Sciatic nerve (tissue), 2 donors: ENCODE results near the gene EHBP1. TPM values are rescaled to one million over a fixed set of nuclear protein-coding genes. Genes with fewer than 3 reads are reported as not detected.

Experiments used
- ATAC-seq: fragments of 200-7000 bp; cut with Tn5 transposase; one replicate; pipeline ENCODE4 v1.9.1; 2020; ENCODE audit warnings: mild to moderate bottlenecking, moderate library complexity
- DNase-seq: peaks from one replicate; pipeline ENCODE4 v3.0.0-alpha.2; 2020; ENCODE audit warnings: low spot score
- intact Hi-C: fragments of 100-400 bp; cut with DNase I; formaldehyde crosslinking; loops from one replicate; pipeline ENCODE4 v1.14.2; 2022
- total RNA-seq: library from RNA; stranded (reverse); fragmentation: NEBNext Ultra II Directional; extraction: Animal tissue kit (Norgen Biotek cat#: 25700); gene quantifications from one replicate; pipeline ENCODE4 v1.2.1, GENCODE V29; 2021
- donor health status: DM: no; HTN: no; CAD: no.
- donor health status: DM: no; HTN: no; CAD: no.

EHBP1 gene
- total RNA-seq, 1 donor from 2014 or later: 310 TPM

DNA sequence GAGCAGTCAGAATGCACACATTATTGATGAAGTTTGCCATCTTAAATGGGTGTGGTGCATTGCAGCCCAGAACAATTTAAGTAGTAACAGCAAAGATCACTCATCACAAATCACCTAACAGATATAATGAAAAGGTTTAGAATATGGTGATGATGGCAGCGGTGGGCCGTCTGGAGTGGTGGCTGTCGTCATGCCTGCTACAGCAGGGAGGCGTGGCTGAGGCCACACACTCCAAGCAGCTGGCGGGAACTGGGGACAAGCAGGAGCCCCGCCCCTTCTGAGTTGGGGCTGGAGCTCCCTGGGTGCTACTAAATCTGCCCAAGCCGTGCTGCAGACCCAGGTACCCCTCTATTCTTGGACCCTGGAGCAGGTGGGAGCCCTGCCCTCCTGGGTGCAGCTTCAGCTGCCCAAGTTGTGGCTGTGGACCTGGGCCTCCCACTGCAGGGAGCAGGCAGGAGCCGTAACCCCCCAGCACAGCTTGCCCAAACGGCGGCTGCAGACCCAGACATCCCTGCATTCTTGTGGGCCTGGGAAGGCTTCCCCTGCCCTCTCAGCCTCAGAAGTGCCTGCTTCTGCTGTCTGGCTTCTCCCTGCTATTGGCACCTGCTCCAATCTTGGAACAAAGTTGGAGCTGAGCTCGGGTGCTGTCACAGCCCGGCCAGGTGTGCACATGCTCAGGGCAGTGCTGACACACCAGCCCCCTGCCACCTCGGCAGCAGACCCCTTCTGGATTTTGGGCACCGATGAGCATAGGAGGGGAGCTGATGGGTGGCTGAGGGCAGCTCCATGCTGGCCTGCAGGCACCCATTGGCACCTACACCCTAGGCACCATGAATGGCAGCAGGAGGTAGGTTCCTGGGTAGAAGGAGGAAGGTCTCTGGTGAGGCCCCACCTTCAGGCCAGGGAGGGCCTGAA is 149.3 kb downstream of the EHBP1 start:
- intact Hi-C loops: no loop called here
- no peak for DNase-seq
- peak; percentile 39 for ATAC-seq

DNA sequence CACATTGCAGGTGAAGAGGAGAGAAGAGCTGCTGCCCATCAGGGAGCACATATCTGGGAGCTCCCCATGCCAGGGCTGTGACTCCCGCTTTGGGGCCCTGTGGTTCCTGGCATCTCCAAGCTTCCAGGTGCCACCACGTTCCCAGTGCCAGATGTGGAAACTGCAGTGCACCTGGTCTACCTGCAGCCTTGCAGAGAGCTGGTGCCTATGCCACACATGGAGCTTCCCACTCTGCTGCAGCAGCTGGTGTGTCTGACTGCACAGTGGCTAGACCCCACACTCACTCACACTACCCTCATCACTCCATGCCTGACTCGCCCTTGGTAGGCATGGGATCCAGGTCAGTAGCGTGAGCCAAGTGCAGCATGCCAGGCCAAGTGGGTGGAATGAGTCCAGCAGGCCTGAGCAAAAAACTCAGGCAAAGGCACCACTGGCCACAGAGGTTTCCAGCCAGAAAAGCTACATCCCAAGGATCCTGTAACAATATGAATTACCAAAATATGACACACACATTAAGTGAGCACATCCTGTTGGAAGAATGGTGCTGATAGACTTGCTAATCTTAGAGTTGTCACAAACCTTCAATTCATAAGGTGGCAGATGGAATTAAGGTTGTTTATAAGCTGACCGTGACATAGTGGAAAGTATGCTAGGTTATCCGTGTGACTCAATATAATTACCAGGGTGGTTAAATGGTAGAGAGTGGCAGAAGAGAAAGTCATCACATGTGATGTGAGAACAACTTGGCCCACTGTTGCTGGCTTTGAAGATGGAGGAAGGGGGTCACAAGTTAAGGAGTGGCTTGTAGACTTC is 150.9 kb downstream of the EHBP1 start:
- no peak for ATAC-seq
- DNase-seq: no peak
- intact Hi-C loops: no loop called here

DNA sequence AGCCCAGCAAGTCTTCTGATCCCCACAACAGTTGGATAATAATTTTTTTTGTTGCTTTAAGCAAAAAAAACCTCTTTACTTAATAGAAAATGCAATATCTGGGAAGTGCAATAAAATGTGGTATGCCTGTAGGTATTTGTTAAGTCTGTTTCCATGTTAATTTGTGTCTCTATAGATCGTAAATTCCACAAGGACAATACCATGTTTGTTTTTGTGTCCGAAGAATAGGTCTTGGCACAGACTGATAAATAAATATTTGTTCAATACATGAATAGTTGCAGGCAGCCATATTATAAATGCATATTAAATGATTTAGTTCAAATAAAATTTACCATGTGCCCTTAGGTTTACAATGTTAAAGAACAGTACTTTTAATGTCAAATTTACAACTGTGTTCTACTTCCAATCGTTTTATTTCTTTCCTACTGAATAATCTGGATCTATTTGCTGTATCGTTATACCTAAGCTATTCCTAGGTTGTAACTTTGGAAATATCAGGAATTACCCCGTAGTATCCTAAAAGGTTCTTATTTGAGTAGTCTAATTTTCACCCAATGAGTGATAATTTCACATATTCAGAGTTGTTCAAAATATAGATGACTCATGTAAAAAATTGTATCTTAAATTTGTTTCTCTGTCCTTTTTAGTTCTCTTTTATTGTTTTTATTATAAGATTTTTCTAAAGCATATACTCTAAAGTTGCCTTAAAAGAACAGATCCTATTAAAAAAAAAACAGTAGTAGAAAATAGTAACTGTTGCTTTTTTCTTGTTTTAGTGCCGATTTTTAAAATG is 151.8 kb downstream of the EHBP1 start:
- ATAC-seq: no peak
- intact Hi-C loops: no loop called here
- DNase-seq: no peak

DNA sequence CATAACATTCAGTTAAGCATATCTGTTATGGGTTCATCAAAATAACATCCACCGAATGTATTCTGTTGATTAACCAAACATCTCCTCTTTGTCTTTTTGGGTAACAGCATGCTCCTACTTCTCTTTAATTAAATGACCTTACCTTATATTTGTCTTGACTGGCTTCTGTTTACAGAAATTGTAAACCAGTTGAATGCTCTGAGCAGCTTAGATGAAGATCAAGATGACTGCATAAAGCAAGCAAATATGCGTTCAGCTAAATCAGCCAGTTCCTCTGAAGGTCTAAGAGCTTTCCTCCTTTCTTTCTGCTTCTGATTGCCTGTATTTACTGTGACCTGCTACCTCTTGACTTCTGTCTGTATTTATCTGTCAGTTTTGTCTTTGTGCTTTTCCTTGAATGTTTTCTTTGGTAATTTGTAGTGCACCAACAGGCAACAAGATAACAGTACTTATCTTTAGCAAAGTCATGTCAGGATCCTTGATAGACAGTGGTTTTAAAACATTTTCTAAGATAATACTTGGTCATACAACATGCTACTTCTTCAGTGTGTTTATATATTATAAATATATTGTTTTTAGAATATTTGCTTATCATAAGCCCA is 152.8 kb downstream of the EHBP1 start:
- intact Hi-C loops: no loop called here
- ATAC-seq: no peak
- DNase-seq: no peak

DNA sequence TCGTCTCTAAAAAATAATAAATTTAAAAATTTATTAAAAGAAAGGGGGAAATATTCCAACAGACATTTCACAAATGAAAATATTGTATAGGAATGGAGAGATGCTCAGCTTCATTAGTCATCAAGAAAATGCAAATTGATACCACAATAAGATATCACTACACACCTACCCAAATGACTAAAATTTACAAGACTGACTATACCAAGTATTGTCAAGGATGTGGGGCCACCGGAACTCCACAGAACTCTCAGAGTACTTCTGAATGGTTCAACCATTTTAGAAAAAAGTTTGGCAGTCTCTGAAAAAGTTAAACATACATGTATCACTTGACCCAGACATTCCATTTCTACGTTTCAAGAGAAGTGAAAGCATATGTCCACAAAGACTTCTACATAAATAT is 163.4 kb downstream of the EHBP1 start:
- no peak for ATAC-seq
- intact Hi-C loops: no loop called here
- no peak for DNase-seq

DNA sequence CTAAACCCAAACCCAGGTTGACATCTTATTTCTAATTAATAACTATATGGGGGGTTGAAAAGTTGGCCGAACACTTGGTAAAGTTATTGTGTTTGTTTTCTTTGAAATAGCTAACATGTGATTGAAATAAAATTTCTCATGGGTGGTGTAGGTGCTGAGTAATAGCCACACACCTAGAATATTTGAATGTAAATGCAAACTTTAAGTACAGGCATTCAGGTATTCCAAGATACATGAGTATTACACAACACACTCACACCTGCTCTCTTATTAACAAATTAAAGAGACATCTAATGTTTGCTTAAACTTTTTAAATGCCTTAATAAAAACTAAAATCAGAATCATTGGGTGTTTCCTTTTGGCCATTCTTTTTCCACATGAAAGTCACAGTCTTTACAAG is 165.5 kb downstream of the EHBP1 start:
- ATAC-seq (no peak), DNase-seq (no peak)
- intact Hi-C loops: no loop called here

DNA sequence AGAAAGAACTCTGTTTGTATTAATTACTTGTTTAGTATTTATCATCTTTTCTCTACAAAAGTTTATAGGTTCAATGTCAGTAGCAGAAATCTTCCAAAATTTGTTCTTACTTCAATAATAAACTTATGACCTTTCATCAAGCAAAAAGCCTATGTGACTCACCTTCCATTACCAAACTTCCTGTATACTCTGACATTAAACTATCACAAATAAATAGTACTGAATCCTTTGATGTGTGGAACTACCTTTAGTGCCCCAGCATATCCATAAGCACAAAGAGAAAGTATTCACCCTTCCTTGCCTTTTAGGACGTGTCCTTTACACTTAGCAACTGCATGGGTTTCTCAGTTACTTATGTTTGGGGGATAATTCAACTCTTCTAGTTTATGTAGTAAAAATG is 166.0 kb downstream of the EHBP1 start:
- ATAC-seq (no peak), DNase-seq (no peak)
- intact Hi-C loops: no loop called here

DNA sequence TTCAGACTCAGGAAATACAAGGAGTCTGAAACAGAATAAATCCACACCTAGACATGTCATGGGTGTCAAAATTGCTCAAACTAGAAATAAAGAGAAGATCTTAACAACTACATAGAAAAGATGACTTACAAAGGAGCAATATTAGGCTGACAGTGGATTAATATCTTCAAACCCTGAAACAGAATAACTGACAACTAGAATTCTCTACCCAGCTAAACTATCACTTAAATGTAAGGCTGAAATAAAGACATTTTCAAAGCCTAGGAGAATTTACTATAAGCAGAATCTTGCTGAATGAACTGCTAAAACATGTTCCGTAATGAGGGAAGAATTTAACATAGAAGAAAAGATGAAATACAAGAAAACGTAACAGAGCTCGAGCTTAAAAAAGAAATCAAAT is 168.1 kb downstream of the EHBP1 start:
- no peak for DNase-seq
- intact Hi-C loops: no loop called here
- ATAC-seq: no peak

DNA sequence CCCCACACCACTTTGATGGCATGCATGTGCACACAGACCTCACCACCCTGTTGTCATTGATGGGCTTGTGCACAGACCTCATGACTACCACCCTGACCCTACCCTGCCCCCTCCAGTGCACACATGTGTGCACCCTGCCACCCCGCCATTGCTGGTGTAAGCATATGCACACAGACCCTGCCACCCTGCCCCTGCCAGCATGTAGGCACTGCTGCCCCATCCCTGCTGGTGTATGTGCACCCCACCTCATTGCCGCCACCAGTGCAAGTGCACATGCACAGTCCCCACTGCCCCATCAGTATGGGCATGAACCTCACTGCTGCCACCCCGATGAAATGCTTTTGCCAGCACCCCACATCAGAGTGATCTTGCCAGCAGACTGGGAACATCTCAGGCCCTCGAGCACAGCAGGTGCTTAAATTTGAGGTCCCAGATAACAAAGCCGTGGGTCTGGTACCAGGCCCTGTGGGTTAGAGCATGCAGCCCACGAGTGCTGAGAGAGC is 169.4 kb downstream of the EHBP1 start:
- DNase-seq: no peak
- intact Hi-C loops: no loop called here
- no peak for ATAC-seq

DNA sequence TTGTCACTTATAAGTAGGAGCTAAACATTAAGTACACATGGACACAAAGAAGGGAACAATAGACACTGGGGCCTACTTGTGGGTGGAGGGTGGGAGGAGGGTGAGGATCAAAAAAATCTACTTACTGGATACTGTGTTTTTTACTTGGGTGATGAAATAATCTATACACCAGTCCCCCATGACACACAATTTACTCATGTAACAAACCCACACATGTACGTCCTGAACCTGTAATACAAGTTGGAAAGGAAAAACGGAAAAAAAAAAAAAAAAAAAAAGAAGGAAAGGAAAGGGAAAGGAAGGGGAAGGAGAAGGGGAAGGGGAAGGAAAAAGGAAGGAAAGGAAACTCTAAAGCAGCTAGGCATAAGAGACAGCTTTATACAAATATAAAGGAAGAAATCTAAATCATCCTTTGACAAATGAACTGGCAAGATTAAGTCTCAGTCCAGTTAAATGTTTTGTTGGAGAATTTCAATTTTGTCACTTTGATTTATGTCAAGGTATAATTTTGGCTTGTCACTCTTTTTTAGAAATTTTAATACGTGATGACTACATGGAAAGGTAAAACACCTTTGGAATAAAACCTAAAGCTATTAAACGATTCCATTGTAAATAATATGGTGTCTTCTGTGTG is 175.8 kb downstream of the EHBP1 start:
- ATAC-seq (no peak), DNase-seq (no peak)
- intact Hi-C loops: no loop called here

DNA sequence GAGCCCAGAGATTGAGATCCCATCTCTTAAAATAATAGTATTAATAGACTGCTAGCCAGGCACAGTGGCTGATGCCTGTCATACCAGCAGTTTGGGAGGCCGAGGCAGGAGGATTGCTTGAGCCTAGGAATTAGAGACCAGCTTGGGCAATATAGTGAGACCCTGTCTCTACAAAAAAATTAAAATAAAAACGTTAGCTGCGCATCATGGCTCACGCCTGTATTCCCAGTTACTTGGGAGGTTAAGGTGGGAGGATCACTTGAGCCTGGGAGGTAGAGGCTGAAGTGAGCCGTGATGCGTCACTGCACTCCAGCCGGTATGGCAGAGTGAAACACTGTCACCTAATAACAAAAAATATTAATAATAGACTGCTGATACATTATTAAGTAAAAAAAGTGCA is 178.1 kb downstream of the EHBP1 start:
- DNase-seq (no peak), ATAC-seq (no peak)
- intact Hi-C loops: no loop called here

DNA sequence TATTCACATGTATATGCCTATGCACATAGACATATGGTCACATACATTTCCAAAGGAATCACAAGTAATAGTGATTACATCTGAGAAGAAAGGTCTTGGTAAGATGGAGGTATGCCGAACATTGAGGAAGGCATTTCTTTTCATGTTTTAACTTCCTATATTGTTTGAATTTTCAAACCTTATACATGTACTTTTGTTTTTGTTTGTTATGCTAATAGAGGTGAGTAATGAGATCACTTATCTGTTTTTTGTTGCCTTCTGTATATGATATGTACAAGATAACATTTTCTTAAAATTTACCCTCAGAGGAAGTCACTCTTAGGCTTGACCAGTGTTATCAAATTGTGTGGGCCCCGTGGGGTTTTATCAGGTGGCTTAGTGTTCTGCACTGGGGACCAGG is 178.6 kb downstream of the EHBP1 start:
- ATAC-seq (no peak), DNase-seq (no peak)
- intact Hi-C loops: no loop called here

DNA sequence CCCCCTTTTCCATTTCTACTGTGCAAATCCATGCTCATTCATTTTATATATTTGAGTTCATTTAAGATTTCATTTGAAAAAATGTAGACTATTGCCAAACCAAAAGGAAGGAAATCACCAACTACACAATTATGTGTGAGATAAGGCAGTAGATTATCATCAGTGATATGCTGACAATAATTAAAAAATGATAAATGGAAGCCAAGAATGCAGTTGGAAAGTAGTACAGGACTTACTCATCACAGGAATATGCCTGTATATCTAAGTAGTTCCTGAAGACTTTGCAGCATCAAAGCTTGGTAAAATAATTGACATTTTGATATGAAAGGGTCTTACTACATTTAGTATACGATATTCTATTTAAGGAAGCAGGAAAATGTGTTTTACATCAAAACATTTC is 179.0 kb downstream of the EHBP1 start:
- no peak for ATAC-seq
- intact Hi-C loops: no loop called here
- no peak for DNase-seq

DNA sequence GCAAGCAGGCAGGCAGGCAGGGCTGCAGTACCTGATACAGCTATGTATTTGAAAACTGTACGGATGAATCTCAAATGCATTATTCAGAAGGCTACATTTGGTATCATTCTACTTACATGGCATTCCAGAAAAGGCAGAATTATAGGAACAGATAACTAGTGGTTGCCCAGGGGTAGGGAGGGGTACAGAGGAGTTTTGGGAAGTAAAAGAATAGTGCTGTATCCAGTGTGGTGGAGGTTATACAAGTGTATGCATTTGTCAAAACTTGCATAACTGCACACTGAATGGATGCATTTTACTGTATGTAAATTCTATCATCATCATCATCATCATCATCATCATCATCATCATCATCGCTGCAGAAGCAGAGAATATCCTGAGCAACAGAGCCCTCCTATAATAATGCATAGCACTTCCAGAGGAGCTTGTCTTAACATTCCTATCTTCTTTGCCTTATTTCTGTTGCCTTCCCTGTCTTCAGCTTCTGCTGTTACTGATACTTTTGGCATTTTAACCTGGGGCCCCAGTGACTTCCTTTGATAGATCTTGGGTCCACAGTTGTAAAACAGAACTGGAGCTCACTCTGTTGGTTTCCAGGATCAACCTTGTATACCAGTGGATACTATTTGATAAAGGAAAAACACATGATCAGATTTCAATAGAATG is 189.6 kb downstream of the EHBP1 start:
- intact Hi-C loops: no loop called here
- ATAC-seq (no peak), DNase-seq (no peak)

DNA sequence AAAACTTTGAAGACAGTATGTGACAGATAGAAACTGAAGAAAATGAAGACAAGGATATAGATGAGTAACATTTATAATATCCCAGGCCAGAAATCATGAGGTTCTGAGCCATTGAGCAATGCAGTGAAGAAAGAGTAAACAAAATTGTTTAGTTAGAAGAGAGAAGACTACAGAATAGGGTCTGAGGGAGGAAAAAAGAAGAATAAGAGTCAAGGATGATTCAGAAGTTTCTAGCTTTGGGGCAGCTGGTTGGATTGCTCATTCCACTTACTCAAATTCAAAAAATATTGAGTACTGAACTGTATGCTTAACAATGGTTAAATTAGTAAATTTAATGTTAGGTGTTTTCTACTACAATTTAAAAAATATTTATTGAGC is 190.1 kb downstream of the EHBP1 start:
- DNase-seq: no peak
- no peak for ATAC-seq
- intact Hi-C loops: no loop called here

DNA sequence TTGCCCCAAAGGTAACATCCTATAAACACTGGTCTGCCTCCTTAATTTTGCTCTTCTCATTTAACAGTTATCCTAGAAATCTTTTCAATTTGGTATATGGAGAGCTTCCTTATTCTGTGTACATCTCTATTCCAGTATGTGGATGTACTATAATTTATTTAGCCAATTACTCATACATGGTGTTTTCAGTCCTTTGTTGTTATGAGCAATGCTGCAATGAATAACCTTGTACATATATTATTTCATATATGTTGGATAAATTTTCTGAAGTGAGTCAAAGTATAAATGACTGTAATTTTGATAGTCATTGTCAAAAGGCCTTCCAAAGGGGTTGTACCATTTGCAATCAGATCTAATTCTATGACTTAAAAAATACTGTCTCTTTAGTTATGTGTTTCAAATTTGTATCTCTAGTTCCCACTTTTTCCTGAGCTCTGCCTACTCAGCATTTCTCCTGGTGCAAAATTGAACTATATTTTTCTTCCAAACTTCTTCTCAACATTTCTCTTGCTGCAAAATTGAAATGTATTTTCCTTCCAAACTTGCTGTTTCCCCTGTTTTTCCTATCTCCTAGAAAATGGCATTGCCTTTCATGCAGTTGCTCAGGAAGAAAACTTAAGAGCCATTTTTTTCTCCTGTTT is 191.8 kb downstream of the EHBP1 start:
- no peak for DNase-seq
- no peak for ATAC-seq
- intact Hi-C loops: no loop called here

DNA sequence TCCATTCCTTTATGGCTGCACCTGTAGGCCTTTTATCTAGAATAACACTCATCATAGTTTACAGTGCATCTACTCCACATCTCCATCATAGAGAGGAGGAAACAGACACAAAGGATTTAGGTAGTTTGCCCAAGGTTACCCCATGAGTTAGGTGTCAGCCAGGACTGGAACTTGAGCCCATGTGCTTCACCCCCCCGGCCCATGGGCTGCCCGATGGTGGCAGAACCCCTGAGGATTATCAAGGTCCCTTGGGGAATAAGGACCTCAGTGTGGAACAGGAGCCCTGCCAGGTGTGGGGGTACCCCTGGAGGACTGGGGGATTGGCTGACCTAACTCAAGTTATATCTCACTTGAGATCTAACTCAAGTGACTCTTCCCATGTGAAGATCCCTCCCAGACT is 198.8 kb downstream of the EHBP1 start:
- intact Hi-C loops: no loop called here
- ATAC-seq (no peak), DNase-seq (no peak)

DNA sequence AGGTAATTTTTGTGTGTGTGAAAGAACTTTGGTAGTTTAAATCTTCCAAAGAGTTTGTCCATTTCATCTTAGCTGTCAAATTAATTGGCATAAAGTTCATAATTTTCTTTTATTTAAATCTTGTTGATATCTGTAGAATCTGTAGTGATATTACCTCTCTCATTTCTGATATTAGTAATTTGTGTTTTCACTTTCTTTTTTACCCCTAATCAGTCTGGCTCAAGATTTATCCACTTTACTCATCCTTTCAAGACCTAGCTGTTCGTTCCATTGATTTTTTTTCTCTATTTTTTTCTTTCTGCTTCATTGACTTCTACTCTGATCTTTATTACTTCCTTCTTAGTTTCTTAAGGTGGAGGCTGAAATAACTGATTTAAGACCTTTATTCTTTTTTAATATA is 202.6 kb downstream of the EHBP1 start:
- intact Hi-C loops: no loop called here
- DNase-seq (no peak), ATAC-seq (no peak)
